Measurements from ENCODE around the gene SPINT3. TPM values are rescaled to one million over a fixed set of nuclear protein-coding genes. Genes with fewer than 3 reads are reported as not detected.
A peak's percentile ranks its signal among the peaks of the same experiment; 100 is the strongest.

SPINT3 gene
- total RNA-seq = not detected

DNA sequence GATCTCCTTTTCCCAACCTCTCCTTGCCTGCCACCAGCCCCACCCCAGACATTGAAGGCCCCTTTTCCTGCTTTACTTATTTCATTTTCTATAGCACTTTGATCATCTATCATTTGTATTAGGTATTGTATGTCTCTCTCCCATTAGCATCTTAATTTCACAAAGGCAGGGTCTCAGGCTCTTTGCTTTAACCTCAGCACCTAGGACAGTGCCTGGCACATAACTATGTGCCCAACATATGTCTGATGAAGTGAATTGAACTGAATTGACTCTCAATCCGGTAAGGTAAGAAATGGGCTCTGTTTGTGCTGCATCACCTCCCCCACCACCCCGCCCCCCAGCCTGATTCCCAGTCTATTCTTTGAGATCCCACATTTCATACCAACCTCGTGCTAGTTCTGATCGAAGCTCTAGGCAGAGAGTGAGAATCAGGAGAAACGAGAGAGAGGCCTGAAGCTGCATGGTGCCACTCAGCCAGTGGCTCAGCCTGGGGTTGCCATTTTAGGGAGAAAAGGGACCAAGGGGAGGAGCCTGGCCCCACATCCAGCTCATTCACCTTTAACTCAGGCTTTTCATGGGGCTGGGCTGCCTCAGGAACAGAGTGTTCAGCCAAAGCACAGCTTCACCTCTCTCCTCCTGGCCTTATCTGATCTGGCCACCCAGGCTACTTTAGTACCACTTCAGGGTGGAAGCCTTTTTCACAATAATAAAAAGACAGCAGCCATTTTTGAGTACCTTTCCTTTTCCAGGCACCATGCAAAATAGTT, at the start of gene SPINT3:
Gene SPINT3, minus strand, starts transcription at position 476 of the 767 bp plus-strand sequence. Its CDS starts 14 bp downstream, at position 462.
- DNase-seq (ENCODE audit: extremely low spot score in 2 of 2) = peak in 1 of 2 donors; percentile 16
- Histone ChIP-seq H3K27ac (no peak within 1 kb of the TSS), H3K9me3 (no peaks in the 10 kb centered on the region), H3K4me1 (peaks cover 5% of the 10 kb centered on the region), H3K36me3 (no peaks in the 10 kb centered on the region), H3K4me3 (no peak within 1 kb of the TSS), H3K27me3 (no peaks in the 10 kb centered on the region)
- TF ChIP-seq POLR2AphosphoS5 (IDR thresholded peaks at IDR 0.05; ENCODE audit: insufficient read depth in 1 of 2, low read depth in 1 of 2) (no peak), POLR2A (IDR thresholded peaks at IDR 0.05) (no peak)
- TF ChIP-seq, protein P1, sequence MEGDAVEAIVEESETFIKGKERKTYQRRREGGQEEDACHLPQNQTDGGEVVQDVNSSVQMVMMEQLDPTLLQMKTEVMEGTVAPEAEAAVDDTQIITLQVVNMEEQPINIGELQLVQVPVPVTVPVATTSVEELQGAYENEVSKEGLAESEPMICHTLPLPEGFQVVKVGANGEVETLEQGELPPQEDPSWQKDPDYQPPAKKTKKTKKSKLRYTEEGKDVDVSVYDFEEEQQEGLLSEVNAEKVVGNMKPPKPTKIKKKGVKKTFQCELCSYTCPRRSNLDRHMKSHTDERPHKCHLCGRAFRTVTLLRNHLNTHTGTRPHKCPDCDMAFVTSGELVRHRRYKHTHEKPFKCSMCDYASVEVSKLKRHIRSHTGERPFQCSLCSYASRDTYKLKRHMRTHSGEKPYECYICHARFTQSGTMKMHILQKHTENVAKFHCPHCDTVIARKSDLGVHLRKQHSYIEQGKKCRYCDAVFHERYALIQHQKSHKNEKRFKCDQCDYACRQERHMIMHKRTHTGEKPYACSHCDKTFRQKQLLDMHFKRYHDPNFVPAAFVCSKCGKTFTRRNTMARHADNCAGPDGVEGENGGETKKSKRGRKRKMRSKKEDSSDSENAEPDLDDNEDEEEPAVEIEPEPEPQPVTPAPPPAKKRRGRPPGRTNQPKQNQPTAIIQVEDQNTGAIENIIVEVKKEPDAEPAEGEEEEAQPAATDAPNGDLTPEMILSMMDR (IDR thresholded peaks at IDR 0.05) = no peak
- intact Hi-C loops (cut with DNase I) = no loop called here

GRCh38 chr20:45564760-45565276, 49.4 kb upstream of the SPINT3 start:
- TF ChIP-seq, protein P1 (IDR thresholded peaks at IDR 0.05) = no peak
- TF ChIP-seq POLR2A (IDR thresholded peaks at IDR 0.05) (no peak), POLR2AphosphoS5 (IDR thresholded peaks at IDR 0.05; ENCODE audit: insufficient read depth in 1 of 2, low read depth in 1 of 2) (no peak)
- Histone ChIP-seq H3K27me3 (no peaks in the 10 kb centered on the region), H3K4me1 (no peaks in the 10 kb centered on the region), H3K4me3 (no peak overlapping the region), H3K36me3 (no peaks in the 10 kb centered on the region), H3K9me3 (no peaks in the 10 kb centered on the region), H3K27ac (no peak overlapping the region)
- intact Hi-C loops (cut with DNase I) = no loop called here
- no peak for DNase-seq (ENCODE audit: extremely low spot score in 2 of 2)

- no peak for DNase-seq (ENCODE audit: extremely low spot score in 2 of 2)
- no peak overlapping the region for H3K27ac ChIP-seq
- H3K4me3 ChIP-seq = no peak overlapping the region
- H3K36me3 ChIP-seq = no peaks in the 10 kb centered on the region
- H3K9me3 ChIP-seq = no peaks in the 10 kb centered on the region
- intact Hi-C loops (cut with DNase I) = no loop called here
- no peaks in the 10 kb centered on the region for H3K27me3 ChIP-seq
- no peak for TF ChIP-seq POLR2AphosphoS5 (IDR thresholded peaks at IDR 0.05; ENCODE audit: insufficient read depth in 1 of 2, low read depth in 1 of 2)
- no peak for TF ChIP-seq POLR2A (IDR thresholded peaks at IDR 0.05)
- TF ChIP-seq, protein P1 (IDR thresholded peaks at IDR 0.05) = no peak
- H3K4me1 ChIP-seq = no peaks in the 10 kb centered on the region
These were observed 39.8 kb upstream of the SPINT3 start for GRCh38 chr20:45555198-45555597.

- DNase-seq (ENCODE audit: extremely low spot score in 2 of 2) = no peak
- no peak overlapping the region for H3K4me3 ChIP-seq
- H3K4me1 ChIP-seq = no peaks in the 10 kb centered on the region
- no peak overlapping the region for H3K27ac ChIP-seq
- intact Hi-C loops (cut with DNase I) = no loop called here
- TF ChIP-seq POLR2AphosphoS5 (IDR thresholded peaks at IDR 0.05; ENCODE audit: insufficient read depth in 1 of 2, low read depth in 1 of 2) (no peak), POLR2A (IDR thresholded peaks at IDR 0.05) (no peak)
- TF ChIP-seq, protein P1 (IDR thresholded peaks at IDR 0.05) = no peak
- no peaks in the 10 kb centered on the region for H3K36me3 ChIP-seq
- no peaks in the 10 kb centered on the region for H3K9me3 ChIP-seq
- H3K27me3 ChIP-seq = no peaks in the 10 kb centered on the region
These were observed 37.0 kb upstream of the SPINT3 start for GRCh38 chr20:45552456-45552855.

DNA sequence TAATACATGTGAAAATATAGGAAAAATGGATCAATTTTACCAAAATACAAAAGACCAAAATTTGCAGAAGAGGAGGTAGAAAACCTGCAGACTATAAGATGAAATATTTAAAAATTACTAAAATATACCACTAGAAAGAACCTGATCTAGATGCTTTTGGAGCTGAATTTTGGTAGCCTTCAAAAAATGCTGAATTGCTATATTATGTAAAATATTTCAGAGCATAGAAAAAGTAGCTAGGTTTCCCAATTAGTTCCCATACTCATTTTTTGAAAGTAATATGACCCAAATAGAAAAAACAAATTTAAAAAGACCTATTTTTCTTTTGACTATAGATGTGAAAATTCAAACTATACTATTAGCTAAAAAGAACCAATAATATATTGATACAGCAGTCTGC, 35.3 kb upstream of the SPINT3 start:
- no peaks in the 10 kb centered on the region for H3K27me3 ChIP-seq
- no peaks in the 10 kb centered on the region for H3K9me3 ChIP-seq
- H3K36me3 ChIP-seq = no peaks in the 10 kb centered on the region
- H3K4me1 ChIP-seq = no peaks in the 10 kb centered on the region
- no peak overlapping the region for H3K27ac ChIP-seq
- DNase-seq (ENCODE audit: extremely low spot score in 2 of 2) = no peak
- intact Hi-C loops (cut with DNase I) = no loop called here
- no peak overlapping the region for H3K4me3 ChIP-seq
- TF ChIP-seq, protein P1 (IDR thresholded peaks at IDR 0.05) = no peak
- no peak for TF ChIP-seq POLR2AphosphoS5 (IDR thresholded peaks at IDR 0.05; ENCODE audit: insufficient read depth in 1 of 2, low read depth in 1 of 2)
- TF ChIP-seq POLR2A (IDR thresholded peaks at IDR 0.05) = no peak
